Testis (tissue), 2 donors: Measurements from ENCODE around the gene PKD2.

Experiments
- CTCF ChIP-seq, 3 experiments: fragments of 450-650 bp in 2 of 3; fragments of 200-600 bp in 1 of 3; sonication (generic) in 1 of 3; IDR thresholded peaks; one replicate each; pipeline ENCODE4 v1.5.1; 2016 to 2019; ENCODE audit warnings: antibody characterized with exemption in 3 of 3, mild to moderate bottlenecking in 2 of 3, moderate library complexity in 1 of 3
- POLR2A ChIP-seq: fragments of 450-650 bp; IDR thresholded peaks from one replicate; pipeline ENCODE4 v1.6.1; 2017; ENCODE audit warnings: antibody characterized with exemption, mild to moderate bottlenecking, moderate library complexity

- TF ChIP-seq CTCF (IDR thresholded peaks at IDR 0.05) (no peak), POLR2A (no peak)
These were observed 27.6 kb upstream of the PKD2 start for GRCh38 chr4:87979810-87980209.
